GM03348 (cell line): ENCODE results near the gene EMC7.
"Not testable (repeated sequence)": the region's sequence is repeated elsewhere in the genome, so short reads cannot be mapped to it uniquely, and the experiment has no call there.

Experiments used
- DNase-seq: peaks from one replicate; pipeline ENCODE4 v3.0.0; 2012; ENCODE audit warnings: low spot score

The EMC7 gene

DNA sequence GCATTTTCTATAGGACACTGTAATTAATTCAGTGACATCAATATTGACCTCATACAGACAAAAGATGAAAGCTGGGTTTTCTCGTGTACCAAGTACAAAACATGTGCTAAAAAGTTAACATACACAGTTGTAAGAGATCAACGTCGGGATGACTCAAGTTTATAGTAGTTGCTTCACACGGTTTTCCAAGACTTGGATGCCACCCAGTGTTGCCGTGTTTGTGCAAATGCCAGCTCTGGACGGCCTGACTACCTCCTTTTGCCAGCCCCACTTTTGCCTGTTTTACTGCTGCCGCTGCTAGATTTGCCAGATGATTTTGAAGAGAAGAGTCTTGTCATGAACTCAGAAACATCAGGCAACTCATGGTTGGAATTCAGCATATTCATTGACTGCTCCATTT is 17.6 kb downstream of the EMC7 start:
- peak; percentile 27 for DNase-seq

DNA sequence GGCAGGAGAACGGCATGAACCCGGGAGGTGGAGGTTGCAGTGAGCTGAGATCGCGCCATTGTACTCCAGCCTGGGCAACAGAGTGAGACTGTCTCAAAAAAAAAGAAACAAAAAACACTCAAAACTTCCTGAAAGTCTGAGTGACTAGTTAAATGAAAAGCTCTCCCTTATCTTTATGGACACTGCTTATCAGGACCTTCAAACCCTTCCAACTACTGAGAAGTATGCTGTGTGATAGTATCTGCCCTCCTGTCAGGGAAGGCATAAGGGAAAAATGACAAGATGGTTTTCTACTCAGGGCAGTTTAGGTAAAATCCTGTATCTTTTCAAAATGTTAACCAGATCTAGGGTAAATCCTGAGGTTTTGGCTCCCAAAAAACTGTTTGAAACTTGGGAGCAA is 21.8 kb downstream of the EMC7 start:
- no peak for DNase-seq

DNA sequence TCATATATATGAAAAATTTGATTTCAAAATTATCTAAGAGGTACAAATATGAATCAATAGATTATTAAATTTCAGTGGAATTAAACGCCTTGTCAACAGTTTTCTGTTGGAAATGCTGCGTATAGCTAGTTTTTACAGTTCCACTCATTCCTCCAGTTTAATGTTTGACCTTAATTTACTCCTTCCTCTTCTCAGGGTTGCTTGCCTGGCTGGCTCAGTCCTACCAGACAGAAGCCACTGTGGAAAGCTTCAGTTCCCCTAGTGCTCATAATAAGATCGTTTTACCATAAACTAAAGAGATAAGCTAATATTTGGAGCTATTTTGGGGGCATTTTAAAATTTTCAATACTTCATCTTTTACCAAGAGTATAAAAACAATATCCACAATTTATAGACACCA is 22.8 kb downstream of the EMC7 start:
- DNase-seq: no peak

GRCh38 chr15:34076785-34077184 is 24.9 kb downstream of the EMC7 start:
- DNase-seq: no peak

GRCh38 chr15:34070003-34070402 is 31.7 kb downstream of the EMC7 start:
- DNase-seq: no peak

DNA sequence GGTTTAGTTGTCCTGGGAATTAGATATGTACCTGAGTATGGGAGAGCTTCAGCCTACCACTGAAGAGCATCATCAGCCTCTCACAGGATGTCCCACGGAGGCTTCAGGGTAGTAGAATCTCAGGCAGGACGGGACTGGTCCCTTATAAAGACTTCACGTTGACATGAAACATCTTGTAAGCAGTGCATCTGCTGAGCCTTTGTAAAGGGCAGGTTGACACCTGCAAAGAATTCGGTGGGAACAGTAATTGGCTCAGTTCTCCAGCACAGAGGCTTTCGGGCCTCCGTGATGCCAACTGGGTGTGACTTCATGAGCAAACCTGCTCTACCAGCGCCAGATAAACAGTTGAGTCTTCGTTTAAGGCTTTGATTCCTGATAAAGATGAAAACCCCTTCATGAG is 35.7 kb downstream of the EMC7 start:
- DNase-seq: no peak

GRCh38 chr15:34065261-34065660 is 36.4 kb downstream of the EMC7 start:
- DNase-seq: no peak

GRCh38 chr15:34064438-34064837 is 37.2 kb downstream of the EMC7 start:
- no peak for DNase-seq

DNA sequence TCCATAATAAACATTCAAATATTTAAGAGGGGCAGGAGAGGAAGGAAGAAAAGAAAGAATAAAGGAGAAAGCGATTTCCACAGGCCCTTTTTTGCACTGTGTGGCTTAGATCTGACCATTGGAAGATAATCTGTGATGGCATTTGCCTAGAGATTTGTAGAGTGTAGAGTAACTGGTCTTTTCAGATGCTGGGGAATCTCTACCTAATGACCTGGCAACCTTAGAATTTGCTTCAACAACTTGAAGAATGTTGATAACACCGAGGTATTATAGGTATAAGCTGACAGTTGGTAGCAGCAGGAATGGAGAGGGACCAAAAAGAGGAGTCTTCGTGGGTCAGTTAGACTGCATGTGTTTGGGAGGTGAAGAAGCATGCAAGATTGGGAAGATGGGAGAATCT is 41.7 kb downstream of the EMC7 start:
- no peak for DNase-seq

DNA sequence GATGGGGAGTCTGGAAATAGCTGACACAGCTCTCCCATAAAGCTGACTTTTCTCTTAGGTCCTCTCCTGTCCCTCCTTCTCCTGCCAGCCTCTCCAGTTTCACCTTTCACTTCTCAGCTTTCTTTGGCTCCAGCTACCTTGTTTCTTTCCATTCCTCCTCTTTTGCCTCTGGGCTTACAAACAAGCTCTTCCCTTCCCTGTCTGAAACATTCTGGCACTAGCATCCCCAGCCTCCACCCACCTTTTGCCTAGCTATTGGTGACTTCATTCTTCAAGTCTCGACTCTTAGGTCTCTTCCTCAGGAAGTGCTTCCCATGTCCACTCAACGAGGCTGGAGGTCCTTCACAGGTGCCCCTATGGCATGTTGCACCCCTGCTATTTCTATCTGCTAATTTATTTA is 42.2 kb downstream of the EMC7 start:
- DNase-seq: no peak

DNA sequence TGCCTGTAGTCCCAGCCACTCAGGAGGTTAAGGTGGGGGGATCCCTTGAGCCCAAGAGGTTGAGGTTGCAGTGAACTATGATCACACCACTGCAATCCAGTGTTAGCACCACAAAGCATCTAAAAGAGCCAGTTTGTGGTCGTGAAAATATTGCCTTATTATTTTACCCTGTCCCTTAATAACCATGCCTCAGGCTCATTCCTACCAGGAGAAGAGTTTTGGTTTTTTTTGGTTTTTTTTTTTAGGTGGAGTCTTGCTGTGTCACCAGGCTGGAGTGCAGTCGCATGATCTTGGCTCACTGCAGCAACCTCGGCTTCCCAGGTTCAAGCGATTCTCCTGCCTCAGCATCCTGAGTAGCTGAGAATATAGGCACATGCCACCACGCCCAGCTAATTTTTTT is 44.8 kb downstream of the EMC7 start:
- DNase-seq: no peak

GRCh38 chr15:34055868-34056595 is 45.6 kb downstream of the EMC7 start:
- peak; percentile 81 for DNase-seq

GRCh38 chr15:34054081-34054707 is 47.5 kb downstream of the EMC7 start:
- no peak for DNase-seq

GRCh38 chr15:34050385-34050784 is 51.3 kb downstream of the EMC7 start:
- DNase-seq: not testable (repeated sequence)

DNA sequence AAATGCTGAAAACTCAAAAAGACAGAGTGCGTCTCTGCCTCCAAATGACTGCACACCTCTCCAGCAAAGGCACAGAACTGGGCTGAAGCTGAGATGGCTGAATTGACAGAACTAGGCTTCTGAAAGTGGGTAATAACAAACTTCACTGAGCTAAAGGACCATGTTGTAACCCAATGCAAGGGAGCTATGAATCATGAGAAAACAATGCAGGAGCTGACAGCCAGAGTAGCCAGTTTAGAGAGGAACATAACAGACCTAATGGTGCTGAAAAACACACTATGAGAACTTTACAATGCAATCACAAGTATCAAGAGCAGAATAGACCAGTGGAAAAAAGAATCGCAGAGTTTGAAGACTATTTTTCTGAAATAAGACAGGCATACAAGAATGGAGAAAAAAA is 52.5 kb downstream of the EMC7 start:
- DNase-seq: peak; percentile 26

- no peak for DNase-seq
Observed at GRCh38 chr15:34047893-34048775, 53.5 kb downstream of the EMC7 start.

DNA sequence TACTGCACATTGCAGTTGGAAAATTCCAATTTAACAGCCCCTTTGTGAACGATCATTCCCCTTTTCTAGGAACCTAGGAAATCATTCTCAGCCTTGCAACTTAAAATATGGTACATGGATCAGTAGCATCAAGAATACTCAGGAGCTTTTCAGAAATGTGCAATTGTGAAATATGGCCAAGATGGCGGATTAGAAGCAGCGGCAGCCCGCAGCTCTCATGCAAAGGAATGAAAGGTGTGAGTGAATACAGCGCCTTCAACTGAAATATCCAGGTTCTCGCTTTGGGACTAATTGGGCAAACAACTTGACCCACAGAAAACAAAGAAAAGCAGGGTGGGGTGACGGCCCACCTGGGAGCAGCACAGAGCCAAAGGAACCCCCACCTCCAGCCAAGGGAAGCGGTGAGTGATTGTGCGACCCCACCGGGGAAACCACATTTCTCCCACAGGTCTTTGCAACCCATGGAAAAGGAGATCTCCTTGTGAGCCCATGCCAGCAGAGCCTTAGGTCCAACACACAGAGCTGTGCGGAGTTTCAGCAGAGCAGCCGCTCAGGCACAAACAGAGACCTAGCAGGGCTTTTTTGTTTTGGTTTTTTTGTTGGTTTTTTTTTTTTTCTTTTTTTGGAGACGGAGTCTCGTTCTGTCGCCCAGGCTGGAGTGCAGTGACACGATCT is 55.1 kb downstream of the EMC7 start:
- DNase-seq: no peak

DNA sequence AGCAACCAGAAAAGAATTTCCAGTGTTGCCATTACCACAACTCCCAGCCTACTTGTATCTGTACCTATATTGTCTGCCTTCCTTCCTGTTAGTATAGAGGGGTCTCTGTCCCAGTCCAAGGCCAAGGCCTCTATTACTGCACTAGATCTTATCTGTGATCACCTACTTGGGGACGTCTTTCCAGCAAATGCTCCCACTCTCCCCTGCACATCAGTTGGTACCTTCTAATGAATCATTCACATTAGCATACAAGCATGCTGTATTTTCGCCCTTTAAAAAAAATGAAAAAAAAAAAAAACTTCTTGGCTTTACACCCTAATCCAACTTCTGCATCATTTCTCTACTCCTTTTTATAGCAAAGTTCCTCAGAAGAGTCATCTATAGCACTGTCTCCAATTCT is 57.8 kb downstream of the EMC7 start:
- DNase-seq: no peak

DNA sequence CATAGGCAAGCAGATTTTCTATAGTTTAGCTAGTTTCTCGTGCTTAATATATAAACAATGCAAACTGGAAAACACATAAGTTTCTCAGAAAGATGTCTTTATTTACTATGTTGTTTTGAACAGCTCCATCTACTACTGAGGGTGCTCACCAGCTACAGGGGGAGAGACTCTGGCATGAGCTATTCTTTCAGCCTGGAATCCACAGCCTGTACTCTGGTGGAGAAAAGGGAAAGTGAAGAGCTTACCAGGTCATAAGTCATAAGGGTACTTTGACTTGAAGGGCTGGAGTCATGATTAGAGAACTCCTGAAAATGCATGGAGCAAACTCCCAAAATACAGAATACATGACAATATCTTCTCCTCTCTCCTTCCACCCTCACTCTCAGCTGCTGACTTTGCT is 58.3 kb downstream of the EMC7 start:
- no peak for DNase-seq

DNA sequence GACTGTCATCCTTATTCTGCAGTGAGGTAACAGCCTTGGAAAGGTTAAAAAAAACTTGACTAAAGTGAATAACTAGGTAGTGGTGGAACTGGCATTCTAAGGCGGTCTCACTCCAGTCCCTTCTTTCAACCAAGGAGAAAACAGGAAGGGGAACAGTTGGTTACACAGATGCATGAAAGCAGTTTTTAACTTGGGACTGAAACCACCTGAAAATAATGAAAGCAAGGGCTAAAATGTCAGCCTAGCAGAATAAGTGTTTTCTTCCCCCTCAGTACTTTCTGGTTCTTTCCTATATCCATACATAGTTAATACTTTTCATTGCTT is 61.9 kb downstream of the EMC7 start:
- no peak for DNase-seq

DNA sequence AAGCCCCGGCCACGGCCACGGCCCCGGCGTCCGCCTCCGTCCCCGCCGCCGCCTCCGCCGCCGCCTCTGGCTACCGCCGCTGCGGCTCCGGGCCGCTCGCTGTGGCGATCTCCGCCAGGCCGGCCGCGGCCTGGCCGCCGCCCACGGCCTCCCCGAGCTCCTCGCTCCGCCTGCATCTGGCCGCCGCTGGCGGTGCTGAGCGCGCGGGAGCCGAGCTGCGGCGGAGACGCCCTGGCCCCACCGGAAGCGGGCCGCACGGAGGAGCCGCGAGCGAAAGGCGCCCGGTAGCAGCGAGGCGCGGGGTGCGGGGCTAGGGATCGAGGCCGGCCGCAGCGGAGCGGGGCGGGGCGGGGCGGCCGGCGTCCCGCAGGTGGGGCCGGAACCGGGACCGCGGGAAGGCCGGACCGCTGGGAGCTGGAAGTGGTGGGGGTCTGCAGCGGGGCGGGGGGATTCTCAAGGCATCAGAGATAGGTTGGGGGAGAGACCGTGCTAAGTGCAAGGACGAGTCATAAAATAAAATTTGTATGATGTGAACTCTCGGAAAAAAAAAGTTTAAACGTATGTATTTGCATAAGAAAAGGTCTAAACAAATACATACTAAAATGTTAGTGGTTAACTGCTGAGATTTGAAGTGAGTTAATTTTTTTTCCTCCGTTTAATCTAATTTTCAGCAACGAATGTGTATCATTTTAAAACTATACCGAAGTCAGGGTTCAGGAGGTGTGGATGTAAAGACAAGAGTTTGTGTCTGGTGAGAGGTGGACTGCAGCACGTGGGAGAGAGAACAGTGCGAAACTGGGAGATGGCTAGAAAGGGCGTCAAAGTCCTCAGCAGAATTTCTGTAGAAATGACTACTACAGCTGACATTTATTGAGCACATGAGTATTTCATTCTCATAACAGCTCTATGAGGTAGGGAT is 62.5 kb downstream of the EMC7 start, which contains the start of gene AVEN:
Gene AVEN (minus strand): TSS at position 334 of the 919 bp plus-strand sequence. CDS start 158 bp downstream, at position 176.
- DNase-seq: peak; percentile 82
